Activated CD4-positive, alpha-beta T cell treated with anti-CD3 and anti-CD28 coated beads, Interleukin-2, amount 50 U/mL, for 24 hours (primary cell): Measurements from ENCODE around the gene NFKB2.

Experiments
- DNase-seq, 2 donors: peaks; one replicate each; pipeline ENCODE4 v3.0.0-alpha.2; 2020; ENCODE audit warnings: low read depth in 1 of 2, low spot score in 1 of 2

Gene NFKB2

DNA sequence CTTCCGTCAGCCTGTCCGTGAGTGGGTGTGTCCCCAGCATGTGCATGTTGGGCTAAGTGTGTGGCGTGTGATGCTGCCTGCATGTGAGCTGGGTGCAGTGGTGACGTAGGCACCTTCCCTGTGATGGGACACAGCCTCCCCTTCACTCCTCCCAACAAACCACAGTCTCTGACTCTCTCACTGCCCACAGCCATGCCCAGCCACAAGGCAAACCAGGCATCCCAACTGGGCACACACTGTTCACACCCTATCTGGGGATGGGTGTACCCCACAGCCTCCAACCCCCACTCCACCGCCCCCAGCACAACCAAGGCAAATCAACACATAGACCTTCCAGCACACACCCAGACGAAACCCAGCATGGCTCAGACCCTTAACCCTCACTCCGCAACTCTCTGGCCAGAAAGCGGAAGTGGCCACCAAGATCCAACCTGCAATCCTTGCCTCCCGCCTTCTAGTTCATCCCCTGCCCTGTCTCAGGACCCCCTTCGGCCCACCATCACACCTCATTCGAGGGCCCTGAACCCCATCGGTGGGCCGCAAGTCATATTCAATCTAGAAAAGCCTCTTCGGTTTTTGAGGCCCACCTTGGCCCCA is 12.7 kb downstream of the NFKB2 start:
- DNase-seq = no peak

DNA sequence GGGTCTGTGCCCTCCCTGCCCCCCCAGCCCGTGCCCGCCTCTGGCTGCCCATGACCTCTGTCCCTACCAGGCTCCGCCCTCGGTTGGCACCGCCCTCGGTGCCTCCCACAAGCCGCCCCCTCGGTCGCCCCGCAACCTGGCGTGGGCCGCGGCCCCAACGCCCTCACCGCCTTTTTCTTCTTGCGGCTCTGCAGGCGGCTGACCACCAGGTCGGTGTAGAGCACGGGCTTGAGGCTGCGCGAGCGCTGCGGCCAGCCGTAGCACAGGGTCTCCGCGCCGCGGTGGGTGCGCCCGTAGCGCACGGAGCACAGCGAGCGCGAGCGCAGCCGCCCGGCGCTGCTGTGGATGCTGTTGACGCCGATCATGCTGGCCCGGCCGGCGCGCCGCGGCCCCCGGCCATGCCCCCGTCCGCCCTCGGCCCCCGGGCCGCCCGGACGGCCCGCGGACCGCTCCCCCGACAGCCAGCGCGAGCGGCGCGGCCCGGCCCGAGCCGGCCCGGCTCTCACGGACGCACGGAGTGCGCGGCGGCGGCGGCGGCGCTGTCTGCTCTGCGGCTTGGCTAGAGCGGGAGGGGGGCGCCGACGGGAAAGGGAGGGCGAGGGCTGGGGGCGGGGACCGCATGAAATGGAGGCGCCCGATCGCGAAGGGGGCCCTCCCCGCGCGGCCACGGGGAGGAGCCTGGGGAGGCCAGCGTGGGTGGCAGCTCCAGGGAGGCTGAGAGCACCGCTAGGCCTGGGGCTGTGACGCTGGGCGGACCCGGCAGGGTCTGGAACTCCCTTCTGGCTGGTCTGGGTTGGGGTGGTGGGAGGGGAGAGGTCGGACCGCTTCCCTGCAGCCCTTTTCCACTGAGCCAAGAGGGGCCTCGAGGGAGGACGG is 13.5 kb downstream of the NFKB2 start:
- DNase-seq = peak in 1 of 2 donors; percentile 61

DNA sequence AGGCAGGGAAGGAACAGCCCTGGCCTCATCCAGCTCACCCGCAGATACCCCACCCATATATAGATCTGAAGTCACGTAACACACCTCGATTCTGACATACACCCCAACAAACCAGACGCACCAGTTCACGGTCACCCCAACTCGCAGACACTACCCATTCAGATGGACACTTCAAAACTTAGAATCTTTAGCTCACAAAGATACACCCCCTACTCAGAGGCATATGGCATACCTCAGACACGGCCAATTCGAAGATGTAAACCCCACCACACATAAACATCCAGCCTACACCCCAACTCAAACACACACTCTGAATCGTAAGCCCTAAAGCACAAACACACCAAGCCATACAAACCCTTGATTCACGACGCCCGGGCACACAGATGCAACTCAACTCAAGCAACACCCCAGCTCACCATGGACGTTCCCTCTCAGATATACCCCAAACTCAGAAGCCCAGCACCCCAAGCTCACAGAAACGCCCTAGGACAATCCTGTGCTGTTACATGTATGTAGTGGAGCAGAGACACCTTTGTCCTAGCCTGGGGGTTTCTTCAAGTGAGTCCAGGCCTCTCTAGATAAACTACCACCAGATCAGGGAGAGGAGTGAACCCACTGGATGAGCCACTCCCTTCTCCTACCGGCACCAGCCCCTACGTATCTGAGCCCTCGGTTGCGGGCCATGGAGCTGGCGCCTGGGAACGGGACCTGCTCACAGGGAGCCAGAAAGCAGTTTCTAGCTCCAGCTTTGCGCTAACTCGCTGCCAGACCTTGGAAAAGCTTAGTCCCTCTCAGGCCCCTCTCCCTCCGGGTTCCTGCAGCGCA is 14.3 kb downstream of the NFKB2 start:
- DNase-seq = no peak

DNA sequence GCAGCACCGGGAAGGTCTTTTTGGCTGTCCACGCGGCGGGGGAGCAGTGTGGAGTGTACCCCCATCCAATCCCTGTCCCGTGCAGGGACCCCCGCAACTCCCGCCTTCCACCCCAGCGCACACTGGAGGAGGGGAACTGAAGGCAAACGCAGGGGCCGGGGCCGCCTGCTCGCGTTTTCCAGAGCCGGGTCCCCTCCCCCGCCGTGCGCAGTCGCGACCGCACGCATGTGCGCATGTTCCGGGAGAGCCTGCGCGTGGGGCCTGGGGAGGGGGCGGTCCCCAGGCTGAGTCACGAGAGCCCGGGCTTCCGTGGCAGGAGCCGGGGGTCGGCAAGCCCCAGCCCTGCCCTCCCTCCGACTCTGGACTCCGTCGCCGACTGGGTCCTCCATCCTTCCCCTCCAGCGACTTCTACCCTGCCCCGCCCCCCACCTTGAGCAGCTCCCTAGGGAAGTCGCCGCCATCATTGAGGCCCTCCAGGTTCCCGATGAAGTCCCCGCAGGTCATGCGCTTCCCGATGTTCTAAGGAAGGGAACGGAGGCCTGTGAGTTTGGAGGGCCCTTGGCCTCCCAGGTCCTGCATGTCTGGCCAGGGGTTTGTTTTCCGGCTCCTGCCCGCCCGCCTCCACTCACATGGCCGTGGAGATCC is 15.0 kb downstream of the NFKB2 start:
- DNase-seq = no peak

DNA sequence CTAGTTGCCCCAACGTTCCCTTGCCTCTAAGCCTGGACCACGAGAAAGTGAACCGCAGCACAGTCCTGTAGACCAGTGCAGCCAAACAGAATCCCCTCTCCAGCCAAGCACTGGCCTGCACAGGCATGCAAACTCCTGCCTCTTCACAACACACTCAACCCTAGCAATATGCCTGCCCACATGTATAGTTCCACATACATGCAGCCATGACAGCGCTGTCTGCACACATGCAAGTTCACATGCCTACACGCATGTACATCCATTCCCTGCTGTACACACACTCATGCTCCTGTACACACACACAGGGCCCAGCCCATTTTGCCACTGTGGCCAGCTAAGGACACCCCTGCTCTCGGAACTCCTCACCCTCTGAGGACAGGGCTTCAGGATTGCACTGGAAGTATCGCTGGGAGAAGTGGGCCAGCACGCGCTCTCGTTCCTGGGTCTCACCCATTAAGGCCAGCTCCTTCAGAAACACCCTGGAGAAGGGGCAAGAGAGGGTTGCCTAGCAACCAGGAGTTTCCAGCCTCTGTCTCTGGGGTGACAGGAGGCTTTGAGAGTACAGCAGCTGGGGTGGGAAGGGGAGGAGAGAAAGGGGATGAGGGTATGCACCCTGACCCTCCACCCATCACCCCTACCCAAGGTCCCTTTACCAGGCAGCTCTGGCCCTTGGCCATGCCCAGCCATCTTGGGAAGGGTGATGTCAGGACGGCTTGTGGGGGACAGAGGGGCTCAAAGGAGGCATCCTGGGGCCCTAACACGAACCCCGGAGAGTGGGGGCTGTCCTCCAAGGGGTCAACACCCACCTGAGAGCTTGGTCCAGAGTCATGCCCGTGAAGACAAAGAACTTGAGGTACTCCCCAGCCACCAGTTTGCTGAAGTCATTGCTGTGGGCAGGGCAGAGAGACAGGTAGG is 16.1 kb downstream of the NFKB2 start:
- DNase-seq = no peak

DNA sequence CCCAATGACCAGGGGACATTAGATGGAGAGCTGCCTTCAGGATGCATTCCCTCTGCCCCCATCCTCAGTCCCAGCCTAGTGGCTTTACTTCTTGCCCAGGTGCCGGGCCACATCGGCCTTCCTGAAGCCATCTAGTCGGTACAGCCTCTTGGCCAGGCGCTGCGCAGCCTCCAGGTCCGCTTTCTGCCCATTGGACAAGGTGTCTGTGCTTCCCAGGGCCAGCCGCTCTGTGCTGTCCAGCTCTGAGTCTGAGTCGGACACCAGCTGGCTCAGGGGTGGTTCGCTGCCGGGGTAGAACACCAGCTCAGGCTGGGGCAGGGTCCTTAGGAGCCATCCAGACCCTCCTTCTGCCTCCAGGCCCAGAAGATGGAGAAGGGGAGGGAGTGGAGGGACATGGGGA is 16.8 kb downstream of the NFKB2 start:
- no peak for DNase-seq

DNA sequence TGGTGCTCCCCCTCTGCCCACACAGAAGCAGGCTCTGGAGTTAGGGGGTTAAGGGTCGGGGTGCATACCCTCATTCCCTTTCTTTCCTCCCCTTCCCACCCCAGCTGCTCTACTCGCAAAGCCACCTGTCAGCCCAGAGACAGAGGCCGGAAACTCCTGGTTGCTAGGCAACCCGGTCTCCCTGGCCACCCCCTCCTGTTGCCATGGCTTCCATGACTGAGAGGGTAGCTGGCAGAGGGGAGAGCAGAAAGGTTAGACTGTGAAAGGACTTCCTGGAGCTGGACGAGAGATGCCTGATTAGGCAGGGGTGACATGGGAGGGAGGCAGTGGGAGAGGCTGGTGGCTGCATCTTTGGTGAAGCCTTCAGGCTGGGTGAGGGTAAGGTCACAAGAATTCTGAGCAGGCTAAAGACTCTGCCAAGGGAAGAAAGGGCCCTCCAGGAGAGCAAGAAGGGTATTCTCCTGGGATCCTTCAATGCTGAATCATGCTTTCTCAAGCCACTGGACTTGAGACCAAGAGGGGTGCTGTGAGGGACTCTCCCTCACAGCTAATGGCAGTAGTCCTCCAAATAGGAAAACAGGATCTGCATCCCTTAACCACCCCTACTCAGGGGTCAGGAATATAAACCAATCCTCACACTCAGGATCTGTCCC is 17.7 kb downstream of the NFKB2 start:
- DNase-seq = no peak

DNA sequence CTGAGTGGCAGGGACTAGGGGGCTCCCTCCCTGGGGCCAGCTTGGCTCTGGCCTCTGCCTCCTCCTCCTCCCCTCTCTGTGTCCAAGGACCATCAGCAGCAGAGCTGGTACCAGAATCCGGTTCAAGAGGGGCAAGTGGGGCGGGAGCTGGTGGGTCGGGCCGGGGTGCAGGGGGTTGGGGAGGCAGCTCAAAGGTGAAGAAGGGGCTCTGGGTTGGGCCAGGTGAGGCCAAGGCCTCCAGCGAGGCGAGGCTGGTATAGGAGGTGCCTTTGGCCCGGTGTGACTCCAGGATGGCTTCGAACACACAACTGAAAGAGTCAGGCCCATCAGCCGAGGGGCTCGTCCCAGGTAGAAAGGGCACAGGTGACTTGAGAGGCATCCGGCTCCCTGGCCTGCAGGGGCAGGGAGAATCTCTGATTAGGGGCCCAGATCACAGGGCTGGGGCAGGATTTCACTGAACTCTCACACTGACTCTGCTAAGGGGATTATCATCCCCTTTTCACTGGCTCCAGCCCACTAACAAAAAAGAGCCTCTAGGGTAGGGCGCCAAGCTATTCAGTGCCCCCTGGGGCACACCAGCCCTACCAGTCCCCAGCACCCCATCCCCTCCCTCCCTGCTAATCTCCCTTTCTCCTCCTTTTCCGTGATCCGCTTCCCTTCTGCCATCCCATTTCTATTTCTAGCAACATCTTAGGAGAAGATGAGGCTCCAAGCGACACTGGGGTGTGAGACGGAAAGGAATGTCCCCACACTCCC is 18.5 kb downstream of the NFKB2 start:
- DNase-seq = no peak

DNA sequence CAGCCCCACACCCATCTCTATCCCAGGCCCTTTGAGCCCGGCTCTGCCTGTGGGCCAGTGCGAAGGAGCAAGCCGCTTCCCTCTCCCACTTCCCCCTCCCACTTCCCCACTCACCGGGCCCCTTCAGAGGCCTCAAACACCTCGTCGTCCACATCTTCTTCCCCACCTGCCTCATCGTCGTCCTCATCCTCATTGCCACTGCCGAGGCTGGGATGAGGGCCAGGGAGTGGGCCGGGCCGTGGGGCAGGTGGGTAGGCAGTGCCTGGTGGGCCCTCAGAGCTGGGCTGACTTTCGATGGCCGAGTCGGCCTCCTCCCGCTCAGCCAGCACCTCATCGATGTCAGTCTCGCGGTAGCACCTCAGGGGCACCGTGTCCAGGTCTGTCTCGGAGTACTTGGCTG is 19.2 kb downstream of the NFKB2 start:
- no peak for DNase-seq

DNA sequence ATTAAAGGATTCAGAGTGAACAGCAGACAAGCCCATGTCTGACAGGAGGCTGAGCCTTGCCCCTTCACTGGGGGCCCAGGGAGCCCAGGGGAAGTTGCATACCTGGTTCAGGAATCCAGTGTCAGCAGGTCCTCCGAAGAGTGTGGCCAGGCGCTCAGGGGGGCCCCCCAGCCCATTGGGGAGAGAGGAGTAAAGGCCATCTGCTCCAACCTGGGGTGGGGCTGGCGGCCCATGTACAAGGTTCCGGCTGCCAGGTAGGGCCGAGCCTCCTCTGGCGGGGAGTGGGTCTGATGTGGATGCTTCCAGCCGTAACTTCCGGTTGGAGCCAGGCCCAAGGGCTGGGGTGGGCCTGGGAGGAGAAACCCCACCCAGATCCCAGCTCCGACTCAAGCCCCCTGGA is 20.8 kb downstream of the NFKB2 start:
- DNase-seq = no peak

DNA sequence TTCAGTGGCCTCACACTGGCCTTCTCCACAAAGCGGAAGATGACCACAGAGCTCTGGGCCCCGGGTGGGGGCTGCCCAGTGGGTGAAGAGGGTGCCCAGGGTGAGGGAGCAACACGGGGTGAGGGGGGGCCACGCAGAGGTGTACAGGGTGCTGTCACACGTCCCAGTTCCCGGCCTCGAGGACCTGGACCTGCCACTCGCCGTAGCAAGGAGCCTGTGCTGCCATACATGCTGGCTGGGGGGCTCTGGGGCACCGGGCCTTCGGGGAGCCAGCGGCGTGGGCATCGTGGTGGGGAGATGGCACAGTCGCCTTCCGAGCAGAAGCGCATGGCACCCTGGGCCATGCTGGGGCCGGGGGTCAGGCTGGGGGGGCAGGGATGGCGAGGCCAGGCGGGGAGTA is 21.2 kb downstream of the NFKB2 start:
- no peak for DNase-seq

DNA sequence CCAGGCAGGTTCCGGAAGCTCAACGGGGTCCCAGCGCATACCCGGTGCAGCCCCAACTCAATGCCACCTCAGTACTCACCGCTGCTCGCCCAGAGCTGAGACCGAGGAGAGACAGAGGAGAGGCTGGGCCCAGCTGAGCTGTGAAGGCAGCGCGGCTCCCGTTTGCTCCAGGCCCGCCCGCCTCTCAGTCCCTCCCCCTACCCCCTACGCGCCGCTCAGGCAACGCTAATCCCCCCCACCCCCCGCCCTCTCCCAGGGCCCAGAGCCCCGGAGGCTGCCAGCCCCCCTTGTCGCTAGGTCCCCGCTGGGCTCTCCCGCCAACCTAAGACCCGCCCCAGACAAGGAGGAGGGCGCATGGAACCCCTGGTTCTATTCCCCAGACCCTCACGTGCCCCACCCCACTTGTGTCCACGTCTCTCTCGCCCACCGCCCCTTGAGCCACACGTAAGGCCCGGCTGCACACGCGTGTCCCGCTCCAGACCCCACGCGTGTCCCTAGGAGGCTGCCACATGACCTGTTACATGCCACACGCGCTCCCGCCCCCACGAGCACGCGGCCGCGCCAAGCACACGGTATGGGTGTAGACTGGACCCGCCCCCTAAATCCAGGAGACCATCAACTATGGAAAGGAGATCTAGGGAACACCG is 23.2 kb downstream of the NFKB2 start, which contains the start of gene PSD:
PSD (minus strand) TSS at position 164 of the 647 bp plus-strand sequence. CDS start 1,747 bp downstream, outside the sequence.
- DNase-seq = no peak

DNA sequence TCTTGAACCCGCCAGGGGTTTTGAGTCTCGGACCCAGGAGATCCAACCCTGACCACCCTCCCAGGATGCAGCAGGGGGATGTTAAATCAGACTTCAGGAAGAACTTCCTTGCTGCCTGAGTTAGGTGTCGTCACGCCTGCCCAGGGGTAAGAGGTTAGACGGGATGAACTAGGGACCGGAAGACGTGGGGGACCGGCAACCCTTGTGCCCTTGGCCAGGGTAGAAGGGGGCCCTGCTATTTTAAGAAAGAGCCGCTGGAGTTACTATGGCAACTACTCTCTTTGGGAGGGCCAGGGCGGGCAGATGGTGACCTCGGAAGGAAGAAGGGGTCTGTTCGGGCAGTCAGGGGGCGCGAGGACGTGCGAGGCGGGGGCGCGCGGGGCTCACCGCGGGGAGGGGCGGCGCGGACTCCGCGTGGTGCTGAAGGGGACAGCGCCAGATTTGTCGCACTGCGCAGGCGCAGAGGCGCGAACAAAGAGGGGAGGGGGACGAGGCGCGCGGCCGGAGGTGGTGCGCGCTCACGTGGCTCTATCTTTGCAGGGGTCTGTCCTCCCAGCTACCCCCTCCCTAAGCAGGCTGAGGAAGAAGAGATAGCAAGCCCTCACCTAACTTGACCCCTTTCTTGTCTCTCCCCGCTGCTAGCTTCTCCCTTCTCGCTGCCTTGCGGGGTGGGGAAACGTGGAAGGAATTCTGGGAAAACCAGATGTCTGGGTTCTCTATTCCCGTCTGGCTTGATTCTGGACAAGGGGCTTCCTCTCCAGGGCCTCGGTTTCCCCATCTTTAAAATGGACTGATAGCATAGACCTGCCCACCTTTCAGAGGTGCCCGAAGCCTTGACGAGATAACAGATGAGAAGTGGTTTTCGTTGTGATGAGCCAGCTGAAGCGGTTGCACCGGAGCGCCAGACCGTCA is 24.0 kb downstream of the NFKB2 start:
- DNase-seq = peak in 1 of 2 donors; percentile 55

DNA sequence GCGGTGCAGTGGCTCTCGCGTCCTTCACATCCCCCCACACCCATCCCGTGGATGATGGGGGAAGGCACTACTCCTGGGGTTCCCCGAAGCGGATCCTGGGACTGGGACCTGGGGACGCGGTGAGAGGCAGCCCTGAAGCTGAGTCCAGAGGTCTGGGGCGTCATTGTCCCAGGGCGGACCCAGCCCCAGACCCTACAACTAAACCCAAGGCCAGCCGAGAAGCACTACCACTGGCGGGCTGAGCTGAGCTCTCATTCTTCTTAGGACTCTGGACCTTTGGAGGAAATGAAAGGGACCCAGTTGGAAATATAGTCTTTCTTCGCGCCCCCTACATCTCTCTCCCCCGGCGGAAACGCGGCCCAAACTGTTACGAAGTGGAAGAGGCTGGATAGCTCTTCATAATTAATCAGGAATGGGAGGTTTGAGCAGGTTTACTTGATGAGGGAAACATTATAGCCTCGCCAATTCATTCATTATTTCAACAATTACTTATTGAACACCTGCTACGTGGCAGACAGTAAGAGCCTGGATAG is 24.7 kb downstream of the NFKB2 start:
- no peak for DNase-seq

DNA sequence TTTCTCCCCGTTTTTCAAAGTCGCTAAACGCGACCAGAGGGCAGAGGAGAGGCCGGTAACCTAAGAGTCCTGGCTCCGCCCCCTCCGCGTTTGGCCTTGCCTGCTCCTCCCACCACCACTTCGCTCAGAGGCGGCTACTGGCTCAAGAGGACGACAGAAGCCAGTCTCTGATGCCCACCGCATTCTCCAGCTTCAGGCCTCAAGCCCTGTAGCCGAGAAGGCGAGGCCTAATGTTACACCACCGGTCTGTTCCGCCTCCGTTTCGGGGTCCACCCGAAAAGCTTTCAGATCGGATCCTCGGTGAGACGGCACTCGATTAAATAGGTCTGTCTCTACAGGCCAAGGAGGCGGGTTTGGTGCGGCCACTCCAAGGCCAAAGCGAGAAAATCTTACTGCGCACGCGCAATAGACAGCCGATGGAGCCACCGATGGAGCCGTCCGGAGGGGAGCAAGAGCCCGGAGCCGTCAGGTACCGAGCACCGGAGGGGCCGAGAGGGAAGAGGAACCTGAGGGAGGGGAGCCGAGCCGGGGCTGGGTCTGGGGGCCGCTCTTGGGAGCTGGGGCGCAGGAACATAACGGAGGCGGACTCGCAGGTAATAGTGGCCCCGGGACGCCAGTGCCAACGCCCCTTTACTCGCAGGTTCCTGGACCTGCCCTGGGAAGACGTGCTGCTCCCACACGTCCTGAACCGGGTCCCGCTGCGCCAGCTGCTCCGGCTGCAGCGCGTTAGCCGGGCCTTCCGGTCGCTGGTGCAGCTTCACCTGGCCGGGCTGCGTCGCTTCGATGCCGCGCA is 25.4 kb downstream of the NFKB2 start, which contains the start of gene FBXL15:
FBXL15 (plus strand) TSS at position 123 of the 793 bp plus-strand sequence; CDS start at position 417, 294 bp downstream.
- peak; percentile 91 to 95 for DNase-seq

DNA sequence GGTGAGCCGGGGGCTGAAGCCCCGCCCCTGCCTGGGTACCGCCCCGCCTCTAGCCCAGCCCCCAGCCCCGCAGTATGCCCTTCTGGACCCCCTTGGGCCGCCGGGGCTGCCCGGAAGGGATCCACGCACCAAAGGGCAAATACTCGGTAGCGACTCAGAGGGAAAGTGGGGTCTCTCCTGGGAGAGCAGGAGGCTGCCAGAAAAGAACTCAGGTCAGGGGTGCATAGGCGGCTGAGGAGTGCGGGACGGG is 25.9 kb downstream of the NFKB2 start:
- DNase-seq = no peak
